Keratinocyte (primary cell): ENCODE data around the gene SLC25A10. TPM values are rescaled to one million over a fixed set of nuclear protein-coding genes. Genes with fewer than 3 reads are reported as not detected.

Source experiments
- DNase-seq: peaks from one replicate; pipeline ENCODE4 v3.0.0-alpha.2; 2011; ENCODE audit warnings: low read depth, missing footprints, low spot score
- FAIRE-seq: peaks from 2 replicates; lab custom pipeline; 2011; peaks lifted over from hg19 to GRCh38; lab: Jason Lieb, UNC
- H2AFZ ChIP-seq: 2 replicates; pipeline ENCODE4 v1.6.0; 2012; ENCODE audit warnings: low read length, control low read depth, inconsistent platforms; ENCODE audit not compliant: control insufficient read depth
- H3K27ac ChIP-seq: 2 replicates; pipeline ENCODE4 v1.5.1; 2011; ENCODE audit warnings: low read length; ENCODE audit not compliant: control insufficient read depth, insufficient read depth
- H3K27me3 ChIP-seq: 3 replicates; pipeline ENCODE4 v1.6.0; 2011; ENCODE audit warnings: low read length; ENCODE audit not compliant: control insufficient read depth, insufficient read depth; ENCODE audit errors: extremely low read depth
- H3K36me3 ChIP-seq, 2 experiments: 2 replicates in 1 of 2; 3 replicates in 1 of 2; pipeline ENCODE4 v1.5.1; 2011; ENCODE audit warnings: low read length in 2 of 2, mild to moderate bottlenecking in 1 of 2; ENCODE audit not compliant: control insufficient read depth in 2 of 2, insufficient read depth in 2 of 2; ENCODE audit errors: extremely low read depth in 1 of 2
- H3K4me1 ChIP-seq: 3 replicates; pipeline ENCODE4 v1.5.1; 2011; ENCODE audit warnings: low read length; ENCODE audit not compliant: control insufficient read depth, insufficient read depth; ENCODE audit errors: extremely low read depth
- H3K4me2 ChIP-seq: 3 replicates; pipeline ENCODE4 v1.6.0; 2011; ENCODE audit warnings: low read depth, low read length; ENCODE audit not compliant: control insufficient read depth, insufficient read depth; ENCODE audit errors: extremely low read depth
- H3K4me3 ChIP-seq, 3 experiments: fragments of 200-600 bp in 1 of 3; sonication (generic) in 1 of 3; 2 replicates in 2 of 3; 3 replicates in 1 of 3; pipeline ENCODE4 v1.5.1; 2011 to 2016; ENCODE audit warnings: low read length in 3 of 3, mild to moderate bottlenecking in 3 of 3, control low read depth in 2 of 3, inconsistent platforms in 1 of 3, low read depth in 1 of 3, mixed read lengths in 1 of 3, mixed run types in 1 of 3, moderate library complexity in 1 of 3; ENCODE audit not compliant: control insufficient read depth in 2 of 3, insufficient read depth in 2 of 3; ENCODE audit errors: extremely low read depth in 1 of 3
- H3K79me2 ChIP-seq: 2 replicates; pipeline ENCODE4 v1.6.0; 2012; ENCODE audit warnings: low read length; ENCODE audit not compliant: control insufficient read depth, insufficient read depth
- H3K9ac ChIP-seq: 3 replicates; pipeline ENCODE4 v1.6.0; 2011; ENCODE audit warnings: low read length; ENCODE audit not compliant: control insufficient read depth, insufficient read depth; ENCODE audit errors: extremely low read depth
- H3K9me1 ChIP-seq: 3 replicates; pipeline ENCODE4 v1.6.0; 2011; ENCODE audit warnings: low read length; ENCODE audit not compliant: control insufficient read depth, insufficient read depth; ENCODE audit errors: extremely low read depth
- H3K9me3 ChIP-seq: 2 replicates; pipeline ENCODE4 v1.5.1; 2012; ENCODE audit warnings: low read depth, low read length; ENCODE audit not compliant: control insufficient read depth
- H4K20me1 ChIP-seq: 3 replicates; pipeline ENCODE4 v1.6.0; 2011; ENCODE audit warnings: low read length; ENCODE audit not compliant: control insufficient read depth, insufficient read depth; ENCODE audit errors: extremely low read depth
- EZH2 ChIP-seq: IDR thresholded peaks from one replicate; pipeline ENCODE4 v1.6.1; 2012; ENCODE audit warnings: inconsistent platforms, mild to moderate bottlenecking, low read length, moderate library complexity
- dilution Hi-C: fragments of 300-500 bp; cut with MboI; formaldehyde crosslinking; loops from one replicate; pipeline ENCODE4 v1.7.0; 2020; ENCODE audit warnings: low sequenced_read_pairs; ENCODE audit not compliant: extremely low pct_ligation_motif_present
- polyA plus RNA-seq, 5 experiments: library from polyadenylated mRNA; depleted of rRNA in 3 of 5; stranded (reverse) in 3 of 5; stranded (forward) in 1 of 5; unstranded in 1 of 5; fragments of >200 nt; gene quantifications; 1 replicate in 1 of 5; 2 replicates in 3 of 5; 3 replicates in 1 of 5; pipeline versions ENCODE4 v1.2.1 to v1.2.3, GENCODE V29; 2011 to 2012; ENCODE audit warnings: missing spikeins in 2 of 5, low read depth in 1 of 5, low replicate concordance in 1 of 5
- TF ChIP-seq, protein P1 (sequence below), 3 experiments: IDR thresholded peaks in 1 of 3; conservative IDR thresholded peaks in 1 of 3; optimal IDR thresholded peaks in 1 of 3; 2 replicates in 2 of 3; 3 replicates in 1 of 3; pipeline versions ENCODE3 to v1.5.1; 2011; ENCODE audit warnings: low read length in 3 of 3, mild to moderate bottlenecking in 3 of 3, moderate library complexity in 2 of 3, control low read depth in 1 of 3, inconsistent platforms in 1 of 3; ENCODE audit not compliant: insufficient read depth in 2 of 3; ENCODE audit errors: extremely low read depth in 1 of 3

SLC25A10 gene
- polyA plus RNA-seq, 1 donor (not counting 4 experiments of a cell fraction or from before 2014, with no cell fraction given): 12.7 TPM

DNA sequence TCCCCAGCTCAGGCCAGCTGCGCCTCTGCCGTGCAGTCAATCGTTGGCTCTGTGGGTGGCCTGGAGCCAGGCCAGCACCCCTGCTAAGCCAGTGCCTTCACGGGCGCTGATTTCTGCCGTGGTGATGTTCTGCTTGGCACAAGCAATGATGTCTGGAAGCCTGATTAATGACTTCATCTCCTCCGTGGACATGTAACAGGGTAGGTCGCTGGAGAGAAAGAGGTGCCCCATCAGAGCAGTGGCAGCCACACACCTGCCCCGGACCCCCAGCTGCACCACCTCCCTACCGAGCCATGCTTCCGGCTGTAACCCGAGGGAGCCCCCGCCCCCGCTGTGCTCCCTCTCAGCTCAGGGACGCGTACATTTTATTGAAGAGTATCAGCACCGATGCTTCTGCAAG is 30.4 kb upstream of the SLC25A10 start:
- H2AFZ ChIP-seq: no peak overlapping the region
- H3K4me2 ChIP-seq: no peak overlapping the region
- DNase-seq: no peak
- H3K9ac ChIP-seq: no peak overlapping the region
- H3K9me1 ChIP-seq: no peaks in the 10 kb centered on the region
- dilution Hi-C loops: no loop called here
- peaks cover 18 to 19% of the 10 kb centered on the region in 2 experiments for H3K36me3 ChIP-seq
- no peak for TF ChIP-seq EZH2
- no peaks in the 10 kb centered on the region for H3K27me3 ChIP-seq
- no peak overlapping the region for H3K27ac ChIP-seq
- peaks cover 42% of the 10 kb centered on the region for H3K79me2 ChIP-seq
- H3K9me3 ChIP-seq: no peaks in the 10 kb centered on the region
- no peak overlapping the region for H3K4me3 ChIP-seq
- H4K20me1 ChIP-seq: peaks cover 13% of the 10 kb centered on the region
- no peak for FAIRE-seq
- H3K4me1 ChIP-seq: peaks cover 23% of the 10 kb centered on the region

DNA sequence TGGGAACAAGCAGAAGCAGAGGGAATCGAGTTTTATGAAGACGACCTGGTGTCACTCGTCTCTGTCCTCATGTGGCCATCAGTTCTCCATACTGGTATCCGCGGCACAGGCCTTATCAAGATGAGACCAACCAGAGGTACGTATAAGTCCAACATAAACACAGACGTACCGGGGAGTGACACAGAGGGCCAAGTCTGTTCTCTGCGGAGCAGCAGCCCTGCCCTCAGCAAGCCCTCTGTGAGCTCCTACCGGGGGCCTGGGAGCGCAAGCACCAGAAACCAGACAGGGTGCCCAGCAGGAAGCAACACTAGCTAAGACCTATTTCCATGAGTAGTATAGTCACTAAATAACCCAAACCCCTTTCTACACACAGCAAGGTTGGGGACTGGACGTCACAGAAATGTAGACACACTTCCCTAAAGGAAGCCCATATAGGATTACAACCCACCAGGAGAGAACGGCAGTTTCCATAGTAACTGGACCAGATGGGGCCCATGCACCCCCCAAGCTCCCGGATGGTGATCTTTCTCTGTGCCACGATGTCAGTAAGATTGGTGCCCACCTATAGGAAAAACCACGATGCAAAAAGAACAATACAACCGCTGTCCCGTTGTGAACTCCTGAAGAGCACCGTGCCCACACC is 29.4 kb upstream of the SLC25A10 start:
- H3K27ac ChIP-seq: peak overlapping the region; percentile 71
- H3K9me1 ChIP-seq: no peaks in the 10 kb centered on the region
- peaks cover 53% of the 10 kb centered on the region for H3K79me2 ChIP-seq
- H3K4me3 ChIP-seq: peak overlapping the region; percentile 85 to 99 (median 89)
- H3K27me3 ChIP-seq: no peaks in the 10 kb centered on the region
- peaks cover 24 to 27% of the 10 kb centered on the region in 2 experiments for H3K36me3 ChIP-seq
- peak overlapping the region; percentile 97 for H3K4me2 ChIP-seq
- DNase-seq (no peak), FAIRE-seq (no peak)
- H2AFZ ChIP-seq: peak overlapping the region; percentile 74
- peaks cover 23% of the 10 kb centered on the region for H3K4me1 ChIP-seq
- H3K9me3 ChIP-seq: no peaks in the 10 kb centered on the region
- dilution Hi-C loops: no loop called here
- TF ChIP-seq EZH2: no peak
- TF ChIP-seq, protein P1, sequence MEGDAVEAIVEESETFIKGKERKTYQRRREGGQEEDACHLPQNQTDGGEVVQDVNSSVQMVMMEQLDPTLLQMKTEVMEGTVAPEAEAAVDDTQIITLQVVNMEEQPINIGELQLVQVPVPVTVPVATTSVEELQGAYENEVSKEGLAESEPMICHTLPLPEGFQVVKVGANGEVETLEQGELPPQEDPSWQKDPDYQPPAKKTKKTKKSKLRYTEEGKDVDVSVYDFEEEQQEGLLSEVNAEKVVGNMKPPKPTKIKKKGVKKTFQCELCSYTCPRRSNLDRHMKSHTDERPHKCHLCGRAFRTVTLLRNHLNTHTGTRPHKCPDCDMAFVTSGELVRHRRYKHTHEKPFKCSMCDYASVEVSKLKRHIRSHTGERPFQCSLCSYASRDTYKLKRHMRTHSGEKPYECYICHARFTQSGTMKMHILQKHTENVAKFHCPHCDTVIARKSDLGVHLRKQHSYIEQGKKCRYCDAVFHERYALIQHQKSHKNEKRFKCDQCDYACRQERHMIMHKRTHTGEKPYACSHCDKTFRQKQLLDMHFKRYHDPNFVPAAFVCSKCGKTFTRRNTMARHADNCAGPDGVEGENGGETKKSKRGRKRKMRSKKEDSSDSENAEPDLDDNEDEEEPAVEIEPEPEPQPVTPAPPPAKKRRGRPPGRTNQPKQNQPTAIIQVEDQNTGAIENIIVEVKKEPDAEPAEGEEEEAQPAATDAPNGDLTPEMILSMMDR (optimal IDR thresholded peaks at IDR 0.05 in 1 of 3, IDR thresholded peaks at IDR 0.05 in 1 of 3, conservative IDR thresholded peaks at IDR 0.05 in 1 of 3; ENCODE audit: extremely low read depth in 1 of 3, insufficient read depth in 2 of 3, low read length in 3 of 3): no peak
- H4K20me1 ChIP-seq: peaks cover 13% of the 10 kb centered on the region
- H3K9ac ChIP-seq: peak overlapping the region; percentile 83
